Epithelial cell of proximal tubule (primary cell): ENCODE results near the gene ITPR2. TPM values are rescaled to one million over a fixed set of nuclear protein-coding genes. Genes with fewer than 3 reads are reported as not detected.

Experiments
- DNase-seq: peaks from one replicate; pipeline ENCODE4 v3.0.0-alpha.2; 2011; ENCODE audit warnings: low read depth
- H3K4me3 ChIP-seq: 2 replicates; pipeline ENCODE4 v1.5.1; 2011; ENCODE audit warnings: low read depth, mild to moderate bottlenecking, low read length
- CTCF ChIP-seq: conservative IDR thresholded peaks from 2 replicates; pipeline ENCODE4 v1.5.1; 2012; ENCODE audit warnings: low read depth, mild to moderate bottlenecking, low read length
- total RNA-seq: library from RNA; depleted of rRNA; stranded (reverse); fragments of >200 nt; gene quantifications from 2 replicates; pipeline ENCODE4 v1.2.3, GENCODE V29; 2015

ITPR2 gene
- total RNA-seq: 13.5 and 13.7 TPM in 2 replicates

GRCh38 chr12:26832822-26833742 lies at the start of gene ITPR2:
ITPR2 (minus strand) TSS chr12:26833194; CDS start chr12:26832781, 413 bp downstream.
- DNase-seq: no peak
- H3K4me3 ChIP-seq: peak within 1 kb of the TSS; percentile 68
- TF ChIP-seq CTCF: no peak

- no peak overlapping the region for H3K4me3 ChIP-seq
- no peak for TF ChIP-seq CTCF
- no peak for DNase-seq
Measured at GRCh38 chr12:26880625-26881024, 47.6 kb upstream of the ITPR2 start.

- H3K4me3 ChIP-seq: no peak overlapping the region
- peak; percentile 43 for DNase-seq
- no peak for TF ChIP-seq CTCF
Measured at GRCh38 chr12:26878661-26879119, 45.7 kb upstream of the ITPR2 start.

- no peak overlapping the region for H3K4me3 ChIP-seq
- no peak for DNase-seq
- no peak for TF ChIP-seq CTCF
Measured at GRCh38 chr12:26874501-26875296, 41.7 kb upstream of the ITPR2 start.

GRCh38 chr12:26872625-26873024 lies 39.6 kb upstream of the ITPR2 start:
- H3K4me3 ChIP-seq: no peak overlapping the region
- TF ChIP-seq CTCF: no peak

GRCh38 chr12:26871985-26872384 lies 39.0 kb upstream of the ITPR2 start:
- no peak for DNase-seq
- no peak overlapping the region for H3K4me3 ChIP-seq
- no peak for TF ChIP-seq CTCF

More at GRCh38 chr12:26872625-26873024, 39.6 kb upstream of the ITPR2 start:
- DNase-seq: no peak
